Activated CD4-positive, alpha-beta T cell treated with anti-CD3 and anti-CD28 coated beads for 4 hours (primary cell): ENCODE measurements around the gene PSMB7.

Experiments
- DNase-seq, 2 donors: peaks; one replicate each; pipeline ENCODE4 v3.0.0-alpha.2; 2020

PSMB7 gene

DNA sequence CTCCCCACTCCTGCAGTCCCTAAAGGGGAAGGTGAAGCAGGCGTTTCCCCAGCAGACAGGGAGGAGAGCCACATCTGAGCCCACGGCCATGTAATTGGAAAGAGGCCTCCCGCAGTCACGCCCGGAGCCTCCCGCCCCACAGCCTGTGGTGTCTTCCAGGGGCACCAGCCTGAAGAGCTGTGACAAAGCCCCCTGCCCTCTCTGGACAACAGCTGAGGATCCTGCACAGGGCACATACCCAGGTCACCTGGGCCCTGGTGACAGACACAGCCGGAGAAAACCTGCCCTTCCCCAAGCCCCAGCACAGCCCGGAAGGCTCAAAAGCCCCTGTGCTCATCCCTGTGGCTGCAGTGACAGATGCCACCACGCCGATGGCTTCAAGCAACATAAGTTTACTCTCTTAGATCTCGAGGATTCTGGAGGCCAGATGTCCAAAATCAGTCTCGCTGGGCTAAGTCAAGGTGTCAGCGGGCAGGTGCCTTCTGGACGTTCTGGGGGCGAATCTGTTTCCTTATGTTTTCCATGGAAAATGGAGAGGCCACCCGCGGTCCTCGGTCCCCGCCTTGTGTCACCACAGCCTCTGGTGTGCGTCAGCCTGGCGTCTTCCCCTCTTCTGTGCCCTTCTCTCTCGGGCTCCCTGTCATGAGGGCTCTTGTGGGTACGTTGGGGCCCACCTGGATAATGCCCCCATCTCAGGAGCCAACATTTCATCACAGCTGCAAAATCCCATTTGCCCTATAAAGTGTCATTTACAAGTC is 71.5 kb downstream of the PSMB7 start:
- DNase-seq = no peak

DNA sequence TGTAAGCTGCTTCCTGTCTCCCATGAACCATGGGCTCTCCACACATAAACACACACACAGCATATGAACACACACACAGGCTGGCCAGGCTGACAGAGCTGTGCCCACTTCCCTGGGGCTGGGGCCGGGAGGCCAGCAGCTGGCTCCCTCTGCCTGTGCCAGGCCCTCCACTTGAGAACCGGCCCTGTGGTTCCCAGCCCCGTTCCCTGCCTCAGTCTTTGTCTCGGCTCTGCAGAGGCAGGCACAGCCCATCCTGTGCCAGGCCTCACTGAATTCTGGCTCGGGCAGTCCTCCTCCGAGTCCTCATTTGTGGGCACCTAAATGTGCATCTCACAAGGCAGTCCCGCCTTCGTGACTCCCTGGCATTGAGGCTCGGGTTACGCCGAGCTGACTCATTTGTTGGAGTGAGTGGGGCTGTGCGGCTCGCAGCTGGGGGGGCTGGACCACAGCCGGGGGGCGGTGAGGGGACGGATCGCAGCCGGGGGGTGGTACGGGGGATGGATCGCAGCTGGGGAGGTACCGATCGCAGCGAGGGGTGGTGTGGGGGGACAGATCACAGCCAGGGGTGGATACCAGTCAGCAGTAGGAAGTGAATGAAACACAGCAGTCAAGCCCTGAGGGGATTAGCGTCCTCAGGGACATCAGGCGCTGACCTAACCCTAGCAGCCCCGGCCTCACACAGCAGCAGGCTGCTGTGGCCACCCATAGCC is 72.3 kb downstream of the PSMB7 start:
- no peak for DNase-seq

DNA sequence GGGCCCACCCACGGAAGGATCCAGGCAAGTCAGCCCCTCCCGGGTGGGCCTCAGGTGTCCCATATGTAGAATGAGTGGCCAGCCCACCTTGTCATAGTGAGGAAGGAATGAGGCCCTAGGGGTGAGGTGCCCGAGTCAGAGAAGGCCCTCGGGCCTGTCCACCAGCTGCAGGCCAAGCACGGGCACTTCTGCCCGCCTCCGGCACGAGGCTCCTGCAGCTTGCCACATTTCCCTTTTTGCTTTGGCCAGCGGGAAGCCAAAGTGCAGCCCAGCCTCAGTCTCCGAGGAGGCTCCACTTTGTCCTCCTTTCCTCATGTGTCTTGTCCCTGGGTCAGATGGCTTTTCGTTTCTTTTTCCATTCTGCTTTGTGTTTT is 72.9 kb downstream of the PSMB7 start:
- DNase-seq = no peak

DNA sequence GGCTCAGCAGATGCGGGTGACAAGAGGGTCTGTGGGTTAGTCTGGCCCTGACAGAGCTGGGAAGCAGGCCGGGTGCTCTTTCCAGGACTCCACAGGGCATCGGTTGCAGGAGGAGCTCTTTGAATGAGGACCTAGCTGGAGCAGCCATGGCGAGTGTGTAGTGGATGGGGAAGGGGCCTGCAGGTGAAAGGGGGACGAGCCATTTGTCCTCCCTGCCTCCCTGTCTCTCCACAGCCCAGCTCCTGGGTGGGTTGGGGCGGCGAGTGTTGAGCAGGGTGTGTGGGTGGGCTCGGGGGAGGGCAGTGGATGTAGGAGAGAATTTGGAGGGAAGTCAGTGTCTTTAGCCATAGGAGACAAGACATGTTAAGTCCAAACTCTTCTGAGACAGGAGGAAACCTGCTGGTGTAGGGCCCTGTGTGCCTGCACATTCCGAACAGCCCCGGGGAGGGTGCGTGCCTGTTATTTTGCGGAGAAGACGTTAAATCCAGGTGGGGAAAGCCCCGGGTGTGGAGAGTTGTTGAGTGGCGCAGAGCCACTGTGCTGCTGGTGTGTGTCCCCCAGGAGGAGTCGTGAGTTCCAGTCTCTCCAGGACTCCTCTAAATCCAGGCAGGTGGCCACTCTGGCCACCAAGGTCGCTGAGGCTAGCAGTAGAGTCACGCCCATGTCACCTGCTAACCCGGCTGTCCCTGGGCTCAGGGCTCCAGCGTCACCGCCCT is 73.6 kb downstream of the PSMB7 start:
- no peak for DNase-seq

DNA sequence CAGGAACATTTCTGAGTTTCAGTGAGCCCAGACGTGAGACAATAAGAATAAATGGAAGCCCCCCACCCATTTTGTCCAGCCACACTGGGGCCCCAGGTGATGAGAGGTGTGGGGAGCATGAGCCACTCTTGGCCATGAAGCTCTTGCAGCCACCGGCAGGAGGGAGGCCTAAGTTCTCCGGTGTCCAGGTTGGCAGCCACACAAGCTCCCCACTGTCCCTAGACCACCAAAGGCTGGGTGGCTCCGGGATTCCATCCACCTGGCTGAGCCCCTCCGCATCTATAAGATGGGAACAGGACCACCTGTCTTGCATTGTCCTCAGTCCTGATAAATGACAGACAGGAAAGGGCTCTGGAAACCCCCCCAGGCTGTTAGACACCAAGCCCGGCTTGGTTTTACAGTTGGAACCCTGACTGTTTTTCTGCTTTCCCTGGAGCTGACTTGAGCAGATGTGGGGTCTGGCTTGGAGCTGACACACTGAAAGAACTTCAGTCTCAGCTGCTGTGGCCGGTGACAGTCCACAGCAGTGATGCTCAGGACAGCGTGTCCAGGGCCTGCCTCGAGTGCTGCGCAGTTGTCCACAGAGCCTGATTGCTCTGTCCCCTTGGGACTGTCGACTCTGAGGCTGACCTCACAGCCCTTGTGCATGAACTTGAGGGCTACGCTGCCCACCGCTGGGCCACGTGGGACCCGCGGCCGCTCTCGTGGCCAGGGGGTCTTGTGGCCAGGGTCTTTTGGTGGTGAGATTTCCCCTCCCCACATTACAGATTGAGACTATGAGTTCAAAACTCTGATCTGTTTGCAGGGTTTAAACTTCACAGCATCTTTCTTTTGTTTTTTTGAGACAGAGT is 74.8 kb downstream of the PSMB7 start:
- no peak for DNase-seq

DNA sequence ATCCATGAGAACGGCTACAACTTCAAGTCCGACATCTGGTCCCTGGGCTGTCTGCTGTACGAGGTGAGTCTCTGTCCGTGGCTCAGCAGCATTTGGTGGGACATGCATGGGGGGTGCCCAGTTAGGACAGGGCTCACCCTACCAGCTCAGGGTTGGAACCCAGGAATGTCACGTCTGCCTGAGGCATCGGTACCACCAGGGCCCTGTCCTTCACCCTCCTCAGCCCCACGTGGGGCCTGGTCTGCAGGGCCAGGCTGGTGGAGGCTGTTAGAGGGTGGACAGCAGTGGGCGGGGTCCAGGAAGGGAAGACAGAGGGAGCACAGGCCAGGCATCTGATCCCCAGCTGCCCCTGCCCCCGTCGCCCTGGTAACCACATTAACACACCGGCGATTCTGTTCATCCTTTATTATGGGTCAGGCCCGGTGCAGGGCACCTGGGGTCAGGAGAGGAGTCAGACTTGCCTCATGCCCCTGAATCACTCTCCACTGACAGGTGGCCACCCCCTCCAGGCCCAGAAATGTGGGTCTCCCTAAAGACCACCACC is 75.6 kb downstream of the PSMB7 start:
- no peak for DNase-seq

DNA sequence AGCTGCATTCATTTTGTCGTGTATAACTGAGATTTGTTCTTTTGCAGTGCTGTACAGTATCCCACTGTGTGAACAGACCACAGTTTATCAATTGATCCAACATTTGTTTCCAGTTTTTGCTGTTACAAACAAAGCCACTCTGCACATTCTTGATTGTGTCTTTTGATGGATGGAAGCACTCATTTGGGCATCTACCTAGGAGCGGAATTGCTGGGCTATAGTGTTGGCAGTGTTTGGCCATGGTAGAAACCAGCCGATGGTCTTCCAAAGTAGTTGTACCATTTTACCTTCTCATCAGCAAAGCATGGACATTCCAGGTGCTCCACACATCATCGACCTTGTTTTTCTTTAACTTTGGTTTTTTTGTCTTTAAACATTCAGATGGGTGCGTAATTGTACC is 77.7 kb downstream of the PSMB7 start:
- DNase-seq = no peak

DNA sequence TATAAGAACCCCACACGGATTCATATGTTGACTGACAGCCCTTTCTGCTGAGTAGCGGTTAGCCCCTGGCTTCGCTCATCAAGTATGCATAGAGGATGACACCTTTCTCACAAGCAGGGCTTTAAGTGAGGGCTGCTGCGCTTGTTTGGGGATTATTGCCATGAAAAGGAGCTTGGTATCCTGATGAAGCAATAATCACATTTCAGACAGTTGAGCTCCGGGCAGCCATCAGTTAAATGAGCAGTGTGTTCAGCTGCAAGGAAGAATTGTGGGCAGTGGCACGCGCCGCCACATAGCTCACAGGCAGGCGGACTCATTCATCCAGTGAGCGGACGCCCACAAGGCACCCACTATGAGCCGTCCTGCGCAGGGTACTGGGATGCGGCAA is 79.9 kb downstream of the PSMB7 start:
- no peak for DNase-seq

DNA sequence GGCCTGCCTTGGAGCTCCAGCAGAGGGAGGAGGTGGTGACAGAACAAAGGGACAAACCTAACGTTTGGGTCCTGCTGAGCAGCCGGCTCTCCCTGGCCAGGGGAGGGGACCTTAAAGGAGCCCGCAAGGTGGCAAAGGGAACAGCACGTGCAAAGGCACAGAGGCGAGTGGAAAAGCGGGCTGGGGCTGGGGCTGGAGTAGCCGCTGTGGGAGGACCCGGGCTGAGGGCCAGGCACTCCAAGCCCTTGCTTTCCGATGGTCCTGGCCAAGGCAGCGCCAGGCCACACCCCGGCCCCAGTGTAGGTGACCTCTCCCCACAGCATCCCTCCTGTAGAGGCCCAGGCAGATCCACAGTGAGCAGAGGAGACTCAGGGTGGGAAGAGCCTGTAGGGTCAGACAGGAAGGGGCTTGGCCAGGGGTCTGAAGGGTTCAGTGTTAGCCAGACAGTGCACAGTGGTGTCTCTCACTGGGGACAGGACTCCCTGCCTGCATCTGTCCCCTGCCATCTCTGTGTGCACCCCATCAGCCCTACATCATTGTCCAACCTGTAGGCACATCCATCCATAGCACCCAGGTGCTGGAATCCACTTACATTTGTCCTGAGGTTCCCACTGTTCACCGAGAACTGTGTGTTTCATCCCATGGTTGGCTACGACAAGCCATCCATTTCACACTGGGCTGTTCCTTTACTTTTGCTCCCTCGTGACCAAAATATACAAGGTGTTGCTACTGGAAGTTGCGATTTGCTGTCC is 80.5 kb downstream of the PSMB7 start:
- DNase-seq = no peak

DNA sequence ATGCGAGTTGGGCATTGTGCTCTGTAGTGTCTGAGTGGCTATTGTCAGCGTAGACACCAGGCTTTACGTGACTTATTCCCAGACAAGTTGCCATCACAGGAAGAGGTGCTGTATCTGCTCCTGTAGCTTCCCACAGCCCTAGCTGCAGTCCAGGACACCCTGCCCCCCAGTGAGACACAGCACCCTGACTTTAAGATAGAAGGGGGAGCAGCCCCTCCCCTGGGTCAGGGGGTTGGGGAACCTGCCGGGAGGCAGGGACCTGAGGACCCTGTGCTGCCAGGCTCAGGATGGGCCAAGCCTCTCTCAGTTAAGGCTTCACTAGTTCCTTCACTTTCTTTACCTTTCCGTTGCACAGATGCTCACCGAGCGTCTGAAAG is 82.1 kb downstream of the PSMB7 start:
- DNase-seq = no peak

DNA sequence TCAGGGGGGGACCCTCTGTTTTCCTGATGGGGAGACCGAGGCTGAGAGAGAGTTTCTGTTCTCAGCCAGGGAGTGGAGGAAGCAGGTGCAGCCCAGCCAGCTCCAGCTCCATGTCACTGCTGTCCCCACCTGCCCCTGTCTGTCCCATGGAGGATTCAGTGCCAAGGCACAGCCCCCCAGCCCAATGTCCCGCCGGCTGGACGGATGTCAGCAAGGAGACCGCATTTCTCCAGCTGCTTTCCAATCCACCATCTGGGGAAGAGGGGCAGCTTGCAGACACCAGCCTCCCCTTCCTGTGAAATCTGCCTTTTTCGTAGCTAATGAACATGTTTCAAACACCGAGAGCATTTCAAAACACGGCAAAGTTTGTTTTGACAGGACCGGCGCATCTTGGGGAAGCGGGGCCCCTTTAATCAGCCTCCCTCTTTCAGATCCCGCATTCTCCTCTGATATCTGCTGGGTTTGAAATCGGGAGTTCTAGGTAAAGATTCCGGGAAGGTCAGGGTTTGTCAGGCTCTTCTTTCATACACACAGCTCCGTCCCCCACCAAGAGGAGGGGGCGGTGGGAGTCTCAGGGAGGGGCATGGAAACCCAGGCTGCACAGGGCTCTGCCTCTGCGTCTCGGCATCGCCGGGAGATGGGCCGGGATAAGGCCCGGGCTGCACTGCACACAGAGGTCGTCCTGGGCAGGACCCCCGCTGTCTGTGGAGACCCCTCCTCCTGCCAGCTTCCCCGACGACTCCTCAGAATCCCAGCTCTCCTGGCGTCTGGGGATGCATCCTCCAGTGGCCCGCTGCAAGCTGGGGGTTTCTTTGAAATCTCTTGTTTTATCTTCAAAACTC is 82.7 kb downstream of the PSMB7 start:
- DNase-seq = no peak

DNA sequence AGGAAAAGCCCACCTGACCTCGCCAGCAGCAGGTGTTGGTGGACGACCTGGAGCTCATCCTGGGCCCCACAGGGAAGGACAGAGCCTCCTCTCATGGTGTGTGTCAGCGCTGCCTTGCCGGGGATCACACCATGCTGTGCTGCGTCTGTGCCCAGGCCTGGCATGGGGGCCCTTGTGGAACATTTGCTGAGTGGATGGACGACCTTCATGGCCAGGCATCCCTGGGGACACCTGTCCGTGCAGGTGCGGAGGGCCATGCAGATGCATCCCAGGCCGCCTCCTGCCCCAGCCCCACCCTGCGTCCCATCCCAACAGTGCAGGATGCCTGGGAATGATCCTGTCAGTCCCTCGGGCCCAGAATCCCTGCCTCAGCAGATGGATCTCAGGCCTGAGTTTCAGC is 83.7 kb downstream of the PSMB7 start:
- no peak for DNase-seq

DNA sequence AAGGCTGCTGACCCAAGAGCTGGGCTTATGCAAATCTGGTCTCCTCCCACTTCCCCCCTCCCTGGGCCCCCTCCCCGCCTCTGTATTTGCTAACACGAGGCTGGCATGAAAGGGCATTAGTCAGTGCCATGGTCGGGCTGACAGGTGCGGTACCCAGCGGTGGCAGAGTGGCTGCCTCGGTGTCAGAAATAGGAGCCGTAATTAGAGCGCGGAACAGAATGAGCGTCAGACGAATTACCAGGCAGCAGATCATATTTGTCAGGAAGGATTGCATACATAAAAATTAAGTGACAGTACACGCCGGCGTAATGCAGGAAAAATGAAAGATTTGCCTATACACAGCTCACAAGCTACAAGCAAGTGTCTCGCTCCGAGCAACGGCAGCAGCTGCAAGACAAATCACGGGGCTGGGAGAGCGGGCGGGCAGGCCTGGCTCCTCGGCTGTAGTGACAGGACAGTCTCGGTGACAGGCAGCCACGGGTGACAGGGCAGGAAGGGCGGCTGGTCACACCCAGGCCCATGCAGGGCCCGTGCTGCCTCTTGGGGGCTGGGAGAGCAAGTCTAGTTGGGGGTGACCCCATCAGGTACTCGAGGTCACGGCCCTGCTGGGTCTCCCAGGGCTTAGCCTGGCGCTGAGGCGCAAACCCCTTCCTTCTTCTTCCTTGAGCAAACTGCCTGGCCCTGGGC is 85.1 kb downstream of the PSMB7 start:
- DNase-seq = no peak

DNA sequence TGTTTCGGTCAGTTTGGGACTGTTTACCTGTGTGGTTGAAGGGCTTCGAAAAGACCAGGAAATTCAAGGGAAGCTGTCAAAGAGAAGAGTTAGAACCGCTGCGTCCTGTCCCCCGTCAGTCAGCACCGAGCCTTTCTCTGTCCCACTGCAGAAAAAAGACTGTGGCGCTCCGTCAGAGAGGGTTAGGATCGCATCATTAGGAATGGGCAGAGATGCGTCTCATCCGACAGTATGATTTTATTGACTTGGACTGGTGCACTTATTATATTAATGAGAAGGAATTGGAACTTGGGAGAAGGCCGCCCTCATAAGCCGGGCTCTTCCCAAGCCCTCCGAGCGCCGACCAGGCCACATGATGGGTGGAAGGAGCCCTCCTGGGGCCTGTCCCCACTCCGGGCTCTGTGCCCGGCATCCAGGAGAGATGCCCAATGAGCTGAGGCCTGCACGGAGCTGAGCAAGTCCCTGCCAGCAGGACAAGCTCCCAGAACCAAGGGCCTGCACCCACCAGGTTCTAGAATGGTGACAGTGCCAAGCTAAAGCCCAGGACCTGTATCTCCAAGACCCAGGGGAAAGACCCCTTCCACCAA is 85.9 kb downstream of the PSMB7 start:
- no peak for DNase-seq

DNA sequence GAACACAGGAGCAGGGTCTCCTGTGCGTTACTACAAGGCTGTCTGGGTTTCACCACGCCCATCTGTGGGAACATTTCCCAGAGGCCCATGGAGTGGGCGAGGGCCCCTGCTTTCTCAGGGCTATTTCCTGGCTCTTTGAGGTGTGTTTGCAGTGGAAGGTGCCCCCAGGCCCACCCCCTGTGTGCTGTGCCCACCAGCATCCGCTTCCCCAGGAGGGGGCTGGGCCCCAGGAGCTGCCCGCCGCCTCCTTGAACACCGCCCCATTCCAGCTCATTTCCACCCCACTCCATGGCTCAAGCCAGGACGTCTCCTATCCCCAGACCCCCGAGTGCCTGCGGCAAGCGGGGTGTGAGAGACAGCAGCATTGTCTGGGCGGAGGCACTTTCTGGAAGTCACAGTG is 87.0 kb downstream of the PSMB7 start:
- no peak for DNase-seq

DNA sequence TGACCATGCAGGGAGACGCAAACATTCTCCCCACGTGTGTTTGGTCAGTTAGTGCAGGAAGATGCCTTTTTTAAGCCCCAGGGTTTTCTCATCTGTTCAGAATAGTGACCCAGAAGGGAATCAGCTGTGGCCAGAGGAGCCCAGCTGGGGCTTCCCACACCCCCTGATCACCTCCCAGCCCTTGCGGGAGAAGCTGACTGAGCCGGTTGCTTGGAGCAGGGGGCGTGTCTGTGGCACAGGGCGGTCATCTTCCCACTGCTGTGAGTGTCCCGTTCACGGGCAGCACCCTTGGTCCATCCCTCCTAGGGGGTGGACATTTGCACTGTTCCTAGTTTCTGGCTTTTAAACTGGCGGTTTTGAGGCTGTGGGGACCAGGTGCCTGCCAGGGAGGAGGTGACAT is 87.8 kb downstream of the PSMB7 start:
- DNase-seq = no peak

DNA sequence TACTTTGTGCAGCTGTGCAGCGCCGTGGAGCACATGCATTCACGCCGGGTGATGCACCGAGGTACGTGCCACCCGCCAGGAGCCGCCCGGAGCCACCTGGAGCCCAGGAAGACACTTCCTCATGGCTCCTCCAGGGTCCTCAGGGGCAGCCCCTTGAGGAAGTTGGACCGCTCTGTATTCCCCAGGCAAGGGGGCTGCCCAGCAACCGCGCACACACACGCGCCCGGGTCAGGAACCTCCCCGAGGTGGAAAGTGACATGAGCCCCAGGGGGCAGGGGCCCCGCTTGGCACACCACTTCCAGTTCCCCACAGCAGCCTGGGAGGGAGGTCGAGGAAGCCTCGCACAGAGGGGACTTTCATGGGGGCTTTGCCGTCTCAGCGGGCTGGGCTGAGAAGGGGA is 88.9 kb downstream of the PSMB7 start:
- DNase-seq = no peak

DNA sequence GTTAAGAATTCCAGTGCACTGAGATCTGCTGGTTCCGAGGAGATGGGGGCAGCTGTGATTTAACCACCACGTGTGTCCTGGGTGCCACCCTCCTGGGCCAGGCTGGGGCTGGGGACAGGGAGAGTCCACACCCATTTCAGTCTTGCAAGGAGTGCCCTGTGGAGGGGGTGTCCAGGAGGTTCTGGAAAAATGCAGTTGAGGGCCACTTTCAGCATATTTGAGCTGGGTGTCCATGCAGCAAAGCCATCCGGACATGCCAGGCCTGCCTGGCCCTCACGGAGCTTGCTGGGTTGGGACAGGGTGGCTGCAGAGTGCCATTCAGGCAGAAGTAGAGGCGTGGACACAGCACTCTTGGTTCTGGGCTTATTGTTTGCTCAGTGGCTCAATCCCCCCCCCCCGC is 89.4 kb downstream of the PSMB7 start:
- DNase-seq = no peak

DNA sequence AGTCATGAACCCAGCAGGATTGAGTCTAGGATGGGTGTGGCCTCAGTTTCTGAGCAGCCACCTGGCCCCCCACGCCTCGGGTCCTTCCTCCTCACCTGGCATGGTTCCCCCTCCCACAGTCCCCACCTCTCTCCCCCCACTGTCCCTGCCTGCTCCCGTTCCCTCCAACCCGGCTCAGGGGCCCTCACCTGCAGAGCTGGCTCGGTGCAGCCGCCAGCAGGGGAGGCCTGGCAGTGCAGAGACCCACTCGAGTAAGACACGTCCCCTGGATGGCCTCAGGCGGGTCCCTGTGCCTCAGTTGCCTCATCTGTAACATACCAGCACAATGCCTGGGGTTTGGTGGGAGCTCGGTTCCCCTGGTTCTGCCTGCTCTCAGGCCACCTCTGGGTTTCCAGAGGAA is 91.3 kb downstream of the PSMB7 start:
- DNase-seq = no peak
